DND-41 (cell line): ENCODE measurements around the gene INHBA.

Experiments used
- CTCF ChIP-seq: IDR thresholded peaks from 2 replicates; pipeline ENCODE4 v1.5.1; 2012; ENCODE audit warnings: borderline replicate concordance, low read length, moderate library complexity, mild to moderate bottlenecking; ENCODE audit not compliant: poor library complexity, severe bottlenecking; ENCODE audit errors: extremely low read depth
- EZH2 ChIP-seq: IDR thresholded peaks from 3 replicates; pipeline ENCODE4 v1.6.1; 2012; ENCODE audit warnings: borderline replicate concordance, low read depth, mild to moderate bottlenecking, moderate library complexity, low read length, inconsistent platforms; ENCODE audit not compliant: severe bottlenecking

- TF ChIP-seq CTCF (no peak), EZH2 (no peak)
Measured at GRCh38 chr7:41699516-41699915, 3.4 kb downstream of the INHBA start.
